ENCODE data around the gene EHD1. TPM values are rescaled to one million over a fixed set of nuclear protein-coding genes. Genes with fewer than 3 reads are reported as not detected.
A peak's percentile ranks its signal among the peaks of the same experiment; 100 is the strongest.

The EHD1 gene
- total RNA-seq, 1 donor from 2014 or later = 61.0 TPM

GRCh38 chr11:64870176-64870892, 8.1 kb downstream of the EHD1 start:
- TF ChIP-seq CTCF (IDR thresholded peaks at IDR 0.05) = no peak
- Mint-ChIP-seq H3K4me1 (ENCODE audit: unreplicated experiment) (peaks cover 58% of the 10 kb centered on the region), H3K36me3 (ENCODE audit: unreplicated experiment) (peaks cover 15% of the 10 kb centered on the region)

GRCh38 chr11:64869571-64870175, 8.7 kb downstream of the EHD1 start:
- peak overlapping the region; percentile 74 for H3K27ac Mint-ChIP-seq (ENCODE audit: unreplicated experiment)
- H3K4me3 Mint-ChIP-seq (ENCODE audit: unreplicated experiment) = no peak overlapping the region
- H3K4me1 Mint-ChIP-seq (ENCODE audit: unreplicated experiment) = peaks cover 58% of the 10 kb centered on the region
- H3K36me3 Mint-ChIP-seq (ENCODE audit: unreplicated experiment) = peaks cover 15% of the 10 kb centered on the region
- no peaks in the 10 kb centered on the region for H3K9me3 Mint-ChIP-seq (ENCODE audit: unreplicated experiment)
- no peak for DNase-seq (ENCODE audit: extremely low spot score, unreplicated experiment)
- TF ChIP-seq CTCF (IDR thresholded peaks at IDR 0.05) = peak; percentile 34
- no peaks in the 10 kb centered on the region for H3K27me3 Mint-ChIP-seq (ENCODE audit: unreplicated experiment)

More at GRCh38 chr11:64870176-64870892, 8.1 kb downstream of the EHD1 start:
- Mint-ChIP-seq H3K27me3 (ENCODE audit: unreplicated experiment) (no peaks in the 10 kb centered on the region), H3K27ac (ENCODE audit: unreplicated experiment) (peak overlapping the region; percentile 77), H3K9me3 (ENCODE audit: unreplicated experiment) (no peaks in the 10 kb centered on the region), H3K4me3 (ENCODE audit: unreplicated experiment) (no peak overlapping the region)
- DNase-seq (ENCODE audit: extremely low spot score, unreplicated experiment) = no peak

- Mint-ChIP-seq H3K4me1 (ENCODE audit: unreplicated experiment) (peaks cover 58% of the 10 kb centered on the region), H3K27me3 (ENCODE audit: unreplicated experiment) (no peaks in the 10 kb centered on the region), H3K9me3 (ENCODE audit: unreplicated experiment) (no peaks in the 10 kb centered on the region), H3K27ac (ENCODE audit: unreplicated experiment) (peak overlapping the region; percentile 74), H3K36me3 (ENCODE audit: unreplicated experiment) (peaks cover 15% of the 10 kb centered on the region), H3K4me3 (ENCODE audit: unreplicated experiment) (no peak overlapping the region)
- TF ChIP-seq CTCF (IDR thresholded peaks at IDR 0.05) = no peak
- DNase-seq (ENCODE audit: extremely low spot score, unreplicated experiment) = no peak
Measured at GRCh38 chr11:64868904-64869570, 9.4 kb downstream of the EHD1 start.

- no peak for DNase-seq (ENCODE audit: extremely low spot score, unreplicated experiment)
- TF ChIP-seq CTCF (IDR thresholded peaks at IDR 0.05) = no peak
- H3K27me3 Mint-ChIP-seq (ENCODE audit: unreplicated experiment) = no peaks in the 10 kb centered on the region
- no peaks in the 10 kb centered on the region for H3K9me3 Mint-ChIP-seq (ENCODE audit: unreplicated experiment)
- peaks cover 14% of the 10 kb centered on the region for H3K36me3 Mint-ChIP-seq (ENCODE audit: unreplicated experiment)
- H3K4me1 Mint-ChIP-seq (ENCODE audit: unreplicated experiment) = peaks cover 70% of the 10 kb centered on the region
- peak overlapping the region; percentile 7 for H3K27ac Mint-ChIP-seq (ENCODE audit: unreplicated experiment)
- no peak overlapping the region for H3K4me3 Mint-ChIP-seq (ENCODE audit: unreplicated experiment)
Measured at GRCh38 chr11:64867748-64868462, 10.5 kb downstream of the EHD1 start.

Data from osteocyte (in vitro differentiated cells).